ENCODE results near the gene RALGPS1.

Gene RALGPS1

DNA sequence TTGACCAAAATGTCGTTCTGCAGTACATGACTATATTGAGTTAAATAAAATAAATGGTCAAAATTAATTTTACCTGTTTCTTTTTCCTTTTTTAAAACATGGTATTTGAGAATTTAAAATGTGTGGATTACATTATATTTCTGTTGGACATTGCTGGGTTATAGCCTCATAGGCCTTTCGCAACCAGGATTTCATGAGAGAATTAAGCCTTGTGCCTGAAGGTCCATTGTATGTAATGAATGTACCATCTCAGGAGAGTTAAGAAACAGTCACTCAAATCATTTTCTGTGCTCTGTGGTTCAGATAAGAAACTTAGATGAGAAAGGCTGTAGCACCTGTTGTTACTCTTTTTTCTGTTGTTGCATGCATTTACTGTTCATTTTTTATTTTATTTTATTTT, 104.4 kb downstream of the RALGPS1 start:
- TF ChIP-seq, protein P1, sequence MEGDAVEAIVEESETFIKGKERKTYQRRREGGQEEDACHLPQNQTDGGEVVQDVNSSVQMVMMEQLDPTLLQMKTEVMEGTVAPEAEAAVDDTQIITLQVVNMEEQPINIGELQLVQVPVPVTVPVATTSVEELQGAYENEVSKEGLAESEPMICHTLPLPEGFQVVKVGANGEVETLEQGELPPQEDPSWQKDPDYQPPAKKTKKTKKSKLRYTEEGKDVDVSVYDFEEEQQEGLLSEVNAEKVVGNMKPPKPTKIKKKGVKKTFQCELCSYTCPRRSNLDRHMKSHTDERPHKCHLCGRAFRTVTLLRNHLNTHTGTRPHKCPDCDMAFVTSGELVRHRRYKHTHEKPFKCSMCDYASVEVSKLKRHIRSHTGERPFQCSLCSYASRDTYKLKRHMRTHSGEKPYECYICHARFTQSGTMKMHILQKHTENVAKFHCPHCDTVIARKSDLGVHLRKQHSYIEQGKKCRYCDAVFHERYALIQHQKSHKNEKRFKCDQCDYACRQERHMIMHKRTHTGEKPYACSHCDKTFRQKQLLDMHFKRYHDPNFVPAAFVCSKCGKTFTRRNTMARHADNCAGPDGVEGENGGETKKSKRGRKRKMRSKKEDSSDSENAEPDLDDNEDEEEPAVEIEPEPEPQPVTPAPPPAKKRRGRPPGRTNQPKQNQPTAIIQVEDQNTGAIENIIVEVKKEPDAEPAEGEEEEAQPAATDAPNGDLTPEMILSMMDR (conservative IDR thresholded peaks at IDR 0.05; ENCODE audit: low read depth, low read length): no peak
- DNase-seq (ENCODE audit: low read depth): no peak
- no peak overlapping the region for H3K4me3 ChIP-seq (ENCODE audit: low read length)

DNA sequence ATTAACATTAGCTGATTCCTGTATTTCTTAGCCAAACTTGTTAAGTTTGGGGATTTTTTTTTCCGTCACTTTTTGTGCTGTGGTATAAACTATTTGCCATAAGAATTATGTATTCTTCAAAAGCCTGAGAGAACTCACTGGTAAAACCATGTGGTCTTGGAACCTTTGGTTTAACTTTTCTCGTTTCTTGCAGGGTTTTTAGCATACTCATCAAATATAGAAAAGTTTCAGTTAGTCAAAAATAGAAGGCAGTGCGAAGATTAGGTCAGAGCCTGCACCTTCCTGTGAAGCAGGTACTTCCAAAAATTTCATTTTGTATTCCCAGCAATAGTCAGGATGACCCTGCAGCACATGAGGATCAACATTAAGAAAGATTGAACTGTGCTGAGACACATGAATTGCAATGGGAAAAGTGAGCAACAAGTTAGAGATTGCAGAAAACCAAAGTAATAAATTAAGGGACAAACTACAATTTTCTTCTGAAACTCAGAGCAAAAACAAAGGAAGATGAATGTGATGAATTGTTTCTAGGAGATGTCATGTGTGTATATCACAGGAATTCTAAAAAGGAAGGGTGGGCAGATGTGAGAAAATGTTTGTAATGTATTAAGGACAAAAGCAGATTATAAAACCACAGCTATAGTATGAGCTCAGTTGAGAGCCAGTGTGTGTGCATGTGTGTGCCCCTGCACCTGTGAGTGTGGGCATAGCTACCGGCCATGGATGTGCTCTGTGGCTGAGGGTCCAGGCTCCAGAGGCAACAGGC, 105.6 kb downstream of the RALGPS1 start:
- TF ChIP-seq, protein P1 (conservative IDR thresholded peaks at IDR 0.05; ENCODE audit: low read depth, low read length): no peak
- no peak overlapping the region for H3K4me3 ChIP-seq (ENCODE audit: low read length)
- no peak for DNase-seq (ENCODE audit: low read depth)

DNA sequence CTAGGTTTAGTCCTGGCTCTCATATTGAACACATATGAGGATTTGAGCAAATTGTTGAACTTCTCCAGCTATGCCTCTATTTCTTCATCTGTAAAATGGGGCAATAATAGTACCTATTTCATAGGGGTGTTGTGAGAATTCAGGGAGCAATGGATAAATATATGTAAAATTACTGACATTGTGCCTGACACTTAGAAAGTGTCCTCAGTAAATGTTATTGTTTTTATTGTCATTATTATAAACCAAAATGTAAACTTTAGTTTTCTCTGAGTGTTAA, 106.2 kb downstream of the RALGPS1 start:
- TF ChIP-seq, protein P1 (conservative IDR thresholded peaks at IDR 0.05; ENCODE audit: low read depth, low read length): no peak
- no peak overlapping the region for H3K4me3 ChIP-seq (ENCODE audit: low read length)
- DNase-seq (ENCODE audit: low read depth): no peak

DNA sequence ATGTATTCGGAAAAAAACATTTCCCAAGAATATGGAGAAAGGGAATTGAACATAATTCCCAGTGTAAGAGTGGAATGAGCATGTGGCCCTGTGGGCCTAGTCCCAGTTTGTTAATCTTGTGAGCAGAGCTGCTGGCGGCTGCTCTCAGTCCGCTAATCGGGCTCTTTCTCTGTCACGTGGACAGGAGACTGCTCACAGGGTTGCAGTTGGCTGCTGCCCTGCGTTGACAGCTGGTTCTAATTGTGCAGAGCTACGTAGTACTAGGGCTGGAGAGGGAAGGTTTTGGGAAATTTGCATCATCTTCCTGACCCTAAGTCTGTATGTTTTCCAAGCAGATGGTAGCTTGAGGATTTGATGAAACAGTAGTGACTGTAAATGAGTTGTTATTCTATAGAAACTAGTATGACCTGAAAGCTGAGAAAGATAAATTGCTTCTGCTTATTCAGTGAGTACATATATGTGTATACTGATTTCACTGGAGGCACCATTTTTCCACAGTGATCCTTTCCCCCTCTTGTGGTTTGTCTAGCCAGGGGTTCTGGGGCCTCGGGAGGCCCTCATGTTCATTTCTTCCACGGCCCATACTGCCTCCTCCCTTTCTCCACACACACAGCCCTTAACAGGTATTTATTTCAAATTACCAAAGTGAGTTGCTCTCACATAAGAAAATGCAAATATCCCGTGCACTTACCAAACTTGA, 107.2 kb downstream of the RALGPS1 start:
- TF ChIP-seq, protein P1 (conservative IDR thresholded peaks at IDR 0.05; ENCODE audit: low read depth, low read length): no peak

DNA sequence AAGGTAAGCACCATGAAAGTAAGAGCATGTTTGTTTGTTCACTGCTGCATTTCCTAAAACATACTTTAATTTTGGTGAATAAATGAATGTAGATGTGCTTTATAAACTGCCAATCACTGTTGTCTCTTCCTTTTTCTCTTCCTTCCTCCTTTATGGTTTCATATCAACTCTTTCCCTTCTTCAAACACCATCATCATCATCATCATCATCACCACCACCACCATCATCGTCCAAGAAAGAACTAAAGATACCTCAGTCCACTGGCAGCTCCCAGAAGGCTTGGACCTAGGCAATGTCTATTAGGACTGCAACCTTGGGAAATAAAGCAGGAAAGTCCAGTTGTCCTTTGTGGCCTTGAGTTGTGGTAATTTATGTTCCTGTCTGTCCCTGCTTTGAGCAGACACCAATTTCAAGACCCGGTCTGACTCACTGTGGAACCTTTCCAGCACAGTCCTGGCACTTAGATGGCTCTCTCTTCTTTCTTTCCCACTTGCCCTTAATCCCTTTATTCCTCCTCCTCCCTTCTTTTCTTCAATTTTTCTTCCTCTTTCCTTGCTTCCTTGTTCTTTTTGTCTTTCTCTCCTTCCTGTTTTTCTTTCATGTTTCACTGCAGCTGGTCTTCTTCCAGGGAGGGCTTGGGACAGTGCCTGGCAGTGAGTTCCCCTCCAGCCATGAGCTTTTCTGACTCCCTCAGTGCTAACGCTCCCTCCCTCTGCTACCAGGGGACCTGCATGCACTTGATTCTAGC, 108.5 kb downstream of the RALGPS1 start:
- TF ChIP-seq, protein P1 (conservative IDR thresholded peaks at IDR 0.05; ENCODE audit: low read depth, low read length): no peak
- no peak for DNase-seq (ENCODE audit: low read depth)
- no peak overlapping the region for H3K4me3 ChIP-seq (ENCODE audit: low read length)

More for the DNA sequence above, 107.2 kb downstream of the RALGPS1 start:
- no peak overlapping the region for H3K4me3 ChIP-seq (ENCODE audit: low read length)
- peak; percentile 71 for DNase-seq (ENCODE audit: low read depth)

DNA sequence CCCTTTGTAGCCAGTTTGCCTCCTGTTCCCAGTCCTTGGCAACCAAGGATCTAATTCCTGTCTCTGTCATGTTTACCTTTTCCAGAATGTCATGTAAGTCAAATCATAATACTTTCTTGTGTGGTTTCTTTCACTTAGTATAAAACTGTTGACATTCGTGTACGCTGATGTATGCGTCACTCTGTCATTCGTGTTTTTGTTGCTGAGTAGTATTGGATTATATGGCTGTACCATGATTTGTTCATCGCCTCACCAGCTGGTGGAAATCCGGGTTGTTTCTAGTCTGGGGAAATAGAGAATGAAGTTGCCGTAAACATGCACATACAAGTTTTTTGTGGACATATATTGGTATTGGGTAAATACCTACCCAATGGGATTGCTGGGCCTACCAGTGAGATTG, 110.5 kb downstream of the RALGPS1 start:
- H3K4me3 ChIP-seq (ENCODE audit: low read length): no peak overlapping the region
- no peak for DNase-seq (ENCODE audit: low read depth)
- TF ChIP-seq, protein P1 (conservative IDR thresholded peaks at IDR 0.05; ENCODE audit: low read depth, low read length): no peak

Data from retinal pigment epithelial cell (primary cell).